HL-60 (cell line): ENCODE measurements around the gene SPATA6L.

ENCODE experiments used
- DNase-seq, 2 experiments: peaks; one replicate each; pipeline ENCODE4 v3.0.0-alpha.2; 2010 to 2020; ENCODE audit warnings: low read depth in 1 of 2, low spot score in 1 of 2
- H3K27ac ChIP-seq: fragments of 250-450 bp; sonication (Bioruptor Pico); replicated peaks from 2 replicates; pipeline ENCODE4 v1.5.1; 2020; ENCODE audit warnings: mild to moderate bottlenecking, moderate library complexity
- H3K27me3 ChIP-seq: fragments of 250-450 bp; sonication (Bioruptor Pico); 2 replicates; pipeline ENCODE4 v1.5.1; 2021; ENCODE audit warnings: mild to moderate bottlenecking, moderate library complexity; ENCODE audit not compliant: insufficient read depth, poor library complexity, severe bottlenecking
- H3K4me3 ChIP-seq: replicated peaks from 2 replicates; pipeline ENCODE4 v1.5.1; 2011; ENCODE audit warnings: mild to moderate bottlenecking, control low read depth, low read length; ENCODE audit not compliant: insufficient read depth
- CTCF ChIP-seq: IDR thresholded peaks from one replicate; pipeline ENCODE4 v1.5.1; 2011; ENCODE audit warnings: low read length, control low read depth, inconsistent platforms; ENCODE audit not compliant: insufficient read depth
- GABPA ChIP-seq: IDR thresholded peaks from 2 replicates; pipeline ENCODE4 v1.6.1; 2012; ENCODE audit warnings: low read depth
- POLR2AphosphoS5 ChIP-seq: IDR thresholded peaks from 2 replicates; pipeline ENCODE4 v1.6.1; 2012; ENCODE audit warnings: low read depth
- REST ChIP-seq: IDR thresholded peaks from 2 replicates; pipeline ENCODE4 v1.6.1; 2012; ENCODE audit warnings: low read depth; ENCODE audit not compliant: insufficient replicate concordance
- SPI1 ChIP-seq: IDR thresholded peaks from 2 replicates; pipeline ENCODE4 v1.6.1; 2012; ENCODE audit warnings: low read depth, mild to moderate bottlenecking, borderline replicate concordance

SPATA6L gene

GRCh38 chr9:4574657-4575243 is 91.5 kb downstream of the SPATA6L start:
- Histone ChIP-seq H3K4me3 (no peak overlapping the region), H3K27ac (no peak overlapping the region), H3K27me3 (peaks cover 2% of the 10 kb centered on the region)
- no peak for TF ChIP-seq REST
- DNase-seq = peak in 1 of 2 experiments; percentile 6

GRCh38 chr9:4573634-4574389 is 92.5 kb downstream of the SPATA6L start:
- Histone ChIP-seq H3K27me3 (peaks cover 2% of the 10 kb centered on the region), H3K4me3 (no peak overlapping the region)
- DNase-seq = no peak

GRCh38 chr9:4573176-4573575 is 93.1 kb downstream of the SPATA6L start:
- TF ChIP-seq REST (no peak), CTCF (no peak), SPI1 (no peak), GABPA (no peak), POLR2AphosphoS5 (no peak)
- peaks cover 2% of the 10 kb centered on the region for H3K27me3 ChIP-seq
- no peak overlapping the region for H3K4me3 ChIP-seq
- H3K27ac ChIP-seq = no peak overlapping the region
- DNase-seq = no peak

More at GRCh38 chr9:4573634-4574389, 92.5 kb downstream of the SPATA6L start:
- TF ChIP-seq POLR2AphosphoS5 (no peak), SPI1 (no peak), GABPA (no peak), CTCF (no peak), REST (no peak)
- no peak overlapping the region for H3K27ac ChIP-seq
